Left hindlimb (tissue), 1 donor: ENCODE measurements around the gene ST14.

Source experiments
- DNase-seq: peaks from one replicate; pipeline ENCODE4 v3.0.0-alpha.2; 2018

The ST14 gene

DNA sequence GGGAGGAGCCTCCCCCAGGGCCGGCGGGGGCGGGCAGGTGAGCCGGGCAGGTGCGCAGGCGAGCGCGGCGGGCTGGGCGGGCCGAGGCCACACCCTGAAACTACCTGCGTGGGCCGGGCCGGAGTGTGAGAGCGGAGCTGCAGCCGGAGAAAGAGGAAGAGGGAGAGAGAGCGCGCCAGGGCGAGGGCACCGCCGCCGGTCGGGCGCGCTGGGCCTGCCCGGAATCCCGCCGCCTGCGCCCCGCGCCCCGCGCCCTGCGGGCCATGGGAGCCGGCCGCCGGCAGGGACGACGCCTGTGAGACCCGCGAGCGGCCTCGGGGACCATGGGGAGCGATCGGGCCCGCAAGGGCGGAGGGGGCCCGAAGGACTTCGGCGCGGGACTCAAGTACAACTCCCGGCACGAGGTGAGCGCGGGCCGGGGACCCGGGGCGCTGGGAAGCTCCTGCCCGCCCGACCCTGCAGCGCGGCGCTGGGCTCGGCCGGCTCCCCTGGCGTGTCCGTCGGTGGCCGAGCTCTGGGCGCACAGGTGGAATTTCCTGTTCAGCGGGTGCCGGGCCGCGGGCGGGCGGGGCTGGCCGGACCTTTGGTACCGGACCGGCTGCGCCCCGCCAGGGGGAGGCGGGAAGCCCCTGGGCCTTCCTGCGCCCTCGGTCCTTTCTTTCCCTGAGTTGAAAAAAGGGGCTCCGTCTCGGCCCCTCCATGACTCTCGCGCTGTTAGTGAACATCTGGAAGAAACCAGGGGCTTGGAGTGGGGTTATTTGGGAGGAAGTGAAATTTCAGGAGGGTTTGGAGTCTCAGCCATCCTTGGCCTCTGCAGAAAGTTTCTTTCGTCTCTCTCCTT lies at the start of gene ST14:
Gene ST14 (plus strand): TSS at position 126 of the 841 bp plus-strand sequence. CDS start 198 bp downstream, at position 324.
- no peak for DNase-seq

DNA sequence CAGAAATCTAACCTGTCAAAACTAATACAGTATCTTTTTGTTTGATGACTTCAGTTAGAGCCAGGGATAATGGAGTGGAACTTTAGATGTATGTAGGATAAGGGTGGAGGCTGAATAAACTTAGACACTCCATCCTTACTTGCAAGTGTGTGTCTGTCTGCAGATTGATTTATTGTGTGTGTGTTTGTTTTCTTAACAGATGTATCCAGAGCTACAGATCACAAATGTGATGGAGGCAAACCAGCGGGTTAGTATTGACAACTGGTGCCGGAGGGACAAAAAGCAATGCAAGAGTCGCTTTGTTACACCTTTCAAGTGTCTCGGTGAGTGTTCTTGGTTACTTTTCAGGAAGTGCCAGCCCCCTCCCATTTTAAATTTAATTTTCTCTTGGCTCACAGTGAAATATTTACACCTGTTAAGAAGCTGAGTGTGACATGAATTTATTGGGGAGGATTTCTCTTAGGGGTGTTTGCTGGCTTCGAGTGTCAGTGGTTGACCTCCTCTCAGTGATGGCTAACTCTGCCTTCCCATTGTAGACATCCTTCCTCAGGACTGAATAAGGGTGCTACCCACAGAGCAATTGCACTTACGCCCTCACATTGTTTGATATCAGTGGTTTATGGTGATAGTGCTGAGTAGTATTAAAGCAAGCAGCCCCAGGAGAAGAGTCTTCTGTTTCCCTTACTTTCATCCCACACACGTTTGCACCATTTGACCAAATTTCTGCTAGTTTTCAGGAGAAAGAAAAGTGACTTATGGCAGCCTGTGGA lies 49.1 kb upstream of the ST14 start:
- DNase-seq = no peak

DNA sequence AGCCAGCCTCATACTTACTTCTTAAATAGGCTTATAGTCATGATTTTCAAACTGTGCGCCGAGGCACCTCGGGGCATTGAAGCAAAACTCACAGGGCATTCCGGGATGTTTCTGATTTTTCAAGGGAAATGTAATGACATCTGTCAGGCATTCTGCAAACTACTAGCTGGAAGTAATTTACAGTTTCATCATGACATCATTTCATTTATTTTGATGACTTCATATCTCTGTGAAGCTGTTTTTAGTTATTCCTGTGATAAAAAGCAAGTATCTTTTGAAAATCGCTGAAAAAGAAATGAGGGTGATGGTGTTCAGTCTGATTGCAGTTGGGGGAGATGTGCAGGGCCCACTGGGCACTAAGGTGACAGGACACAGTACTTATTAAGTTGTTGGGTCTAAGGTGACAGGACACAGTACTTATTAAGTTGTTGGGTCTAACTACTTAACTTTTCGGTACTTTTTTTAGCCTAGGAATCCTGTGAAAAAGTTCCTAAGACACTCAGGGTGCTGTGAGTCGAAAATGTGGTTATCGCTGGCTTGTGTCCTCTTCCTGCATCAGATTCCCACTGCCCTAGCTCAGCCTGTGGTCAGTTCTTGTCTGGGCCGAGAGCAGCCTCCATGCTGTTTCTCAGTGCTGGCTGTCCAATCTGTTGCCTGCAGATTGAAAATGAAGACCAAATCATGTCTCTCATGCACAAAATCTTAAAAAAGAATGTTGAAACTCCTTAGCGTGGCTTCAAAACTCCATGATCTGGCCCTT lies 47.3 kb upstream of the ST14 start:
- DNase-seq = no peak

DNA sequence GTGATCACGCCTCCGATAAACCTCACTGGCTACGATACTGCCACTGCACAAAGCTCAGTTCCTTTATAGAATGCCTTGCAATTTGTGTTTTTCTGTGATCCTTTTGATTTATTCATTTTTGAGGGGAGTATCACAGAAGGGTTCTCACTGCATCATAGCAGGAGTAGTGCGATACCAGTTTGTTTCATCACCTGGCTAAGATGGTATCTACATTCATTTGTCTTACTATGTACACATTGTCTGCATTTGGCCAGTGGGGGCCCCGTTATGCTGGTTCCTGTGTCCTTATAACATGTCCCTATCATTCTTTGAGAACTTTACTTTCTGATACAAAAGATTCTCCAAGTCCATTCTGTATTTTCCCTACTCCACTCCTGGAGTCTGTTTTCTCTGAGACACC lies 45.3 kb upstream of the ST14 start:
- no peak for DNase-seq

DNA sequence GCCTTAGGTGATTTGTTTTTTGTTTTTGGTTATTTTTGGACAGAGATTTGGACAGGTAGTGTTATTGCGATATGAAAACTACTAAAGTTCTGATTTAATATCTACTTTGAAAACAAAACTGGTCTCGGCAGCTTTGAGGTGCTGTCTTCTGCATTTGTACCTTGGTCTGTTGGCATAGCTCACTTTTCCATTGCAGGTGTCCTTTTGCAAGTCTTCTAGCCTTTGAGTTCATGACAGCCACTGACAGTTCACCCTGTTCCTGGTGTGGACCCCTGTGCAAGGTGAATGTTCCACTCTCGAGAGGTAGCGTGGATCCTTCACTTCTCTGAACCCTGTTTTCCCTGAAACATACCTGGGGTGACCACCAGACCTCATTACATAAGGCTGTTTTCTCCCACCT lies 44.9 kb upstream of the ST14 start:
- no peak for DNase-seq

DNA sequence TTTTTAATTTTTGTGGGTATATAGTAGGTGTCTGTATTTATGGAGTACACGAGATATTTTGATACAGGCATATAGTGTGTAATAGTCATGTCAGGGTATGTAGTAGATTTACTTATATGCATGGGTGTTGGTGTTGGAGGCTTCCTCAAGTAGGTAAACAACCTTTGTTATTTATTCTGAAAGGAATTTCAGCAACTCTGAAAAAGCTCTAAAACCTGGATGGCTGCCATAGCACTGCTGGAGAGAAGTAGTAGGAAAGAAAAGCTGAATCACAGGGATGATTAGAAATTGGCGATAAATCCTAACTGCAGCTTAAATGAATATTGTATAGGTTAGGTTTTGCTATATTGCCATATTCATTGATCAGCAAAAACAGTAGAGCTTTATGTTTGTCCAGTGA lies 44.4 kb upstream of the ST14 start:
- no peak for DNase-seq

DNA sequence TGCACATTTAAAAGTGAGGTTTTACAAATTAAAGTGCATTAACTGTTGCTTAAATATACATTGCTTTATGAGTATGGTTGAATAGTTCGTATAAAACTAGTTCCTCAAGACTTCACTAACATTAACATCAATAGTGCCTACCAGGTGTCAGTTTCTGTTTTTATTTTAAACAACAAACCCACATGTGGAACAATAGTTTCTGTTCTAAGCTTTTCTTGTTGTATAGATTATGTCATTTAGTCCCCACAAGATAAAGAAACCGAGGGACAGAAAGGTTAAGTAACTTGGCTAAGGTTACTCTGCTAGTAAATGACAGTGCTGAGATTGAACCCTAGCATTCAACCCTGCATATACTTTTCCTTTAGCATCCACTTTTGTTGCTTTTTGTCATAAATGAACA lies 41.4 kb upstream of the ST14 start:
- no peak for DNase-seq

DNA sequence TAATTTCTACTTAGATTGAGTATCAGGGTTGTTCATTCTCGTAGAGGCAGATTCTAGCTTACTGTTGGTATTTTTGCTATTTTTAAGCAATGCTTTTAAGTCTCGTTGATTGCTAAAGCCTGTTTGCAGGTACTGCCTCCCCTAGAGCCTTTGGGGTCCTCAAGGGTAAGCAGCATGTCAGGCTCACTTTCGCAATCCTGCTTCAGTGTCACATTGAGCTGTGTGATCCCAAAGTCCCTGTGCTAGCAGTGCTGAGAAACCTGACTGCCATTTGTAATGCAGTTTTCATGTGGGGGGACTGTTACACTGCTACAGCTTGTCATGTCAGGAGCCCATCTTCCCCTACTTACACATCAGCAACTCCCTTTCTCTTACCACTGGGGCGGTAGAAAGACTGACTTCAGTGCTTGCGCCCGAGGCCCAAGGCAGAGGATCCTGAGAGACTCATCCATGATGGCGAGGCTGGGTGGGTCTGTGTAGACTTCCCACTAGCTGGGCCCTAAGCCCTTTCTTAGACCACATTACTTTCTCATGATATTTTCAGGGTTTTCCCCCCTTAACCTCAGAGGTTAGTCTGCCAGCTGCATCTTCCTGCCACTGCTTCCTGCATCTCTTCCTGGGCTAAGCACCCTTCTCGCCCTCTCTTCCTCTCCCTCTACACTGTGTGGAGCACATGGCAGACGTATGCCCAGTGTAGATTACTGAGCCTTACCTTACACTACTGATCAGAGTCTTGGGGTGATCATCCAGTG lies 40.8 kb upstream of the ST14 start:
- no peak for DNase-seq

DNA sequence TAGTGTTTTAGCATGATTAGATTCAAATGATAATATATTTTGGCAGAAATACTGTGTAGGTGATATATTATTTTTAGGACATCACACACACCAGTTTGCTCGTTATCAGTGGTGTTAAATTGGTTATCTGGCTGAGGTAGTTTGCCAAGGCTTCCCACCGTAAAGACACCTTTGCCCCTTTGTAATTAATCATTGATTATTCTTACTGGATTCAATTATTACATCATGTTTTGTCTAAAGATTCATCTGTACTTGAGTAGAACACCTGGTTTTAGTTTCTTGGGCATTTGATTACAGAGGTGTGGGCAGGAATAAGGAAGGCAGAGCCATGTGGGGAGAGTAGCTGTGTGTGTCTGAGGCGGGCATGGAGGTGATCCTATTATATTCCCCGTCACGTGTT lies 39.5 kb upstream of the ST14 start:
- no peak for DNase-seq

DNA sequence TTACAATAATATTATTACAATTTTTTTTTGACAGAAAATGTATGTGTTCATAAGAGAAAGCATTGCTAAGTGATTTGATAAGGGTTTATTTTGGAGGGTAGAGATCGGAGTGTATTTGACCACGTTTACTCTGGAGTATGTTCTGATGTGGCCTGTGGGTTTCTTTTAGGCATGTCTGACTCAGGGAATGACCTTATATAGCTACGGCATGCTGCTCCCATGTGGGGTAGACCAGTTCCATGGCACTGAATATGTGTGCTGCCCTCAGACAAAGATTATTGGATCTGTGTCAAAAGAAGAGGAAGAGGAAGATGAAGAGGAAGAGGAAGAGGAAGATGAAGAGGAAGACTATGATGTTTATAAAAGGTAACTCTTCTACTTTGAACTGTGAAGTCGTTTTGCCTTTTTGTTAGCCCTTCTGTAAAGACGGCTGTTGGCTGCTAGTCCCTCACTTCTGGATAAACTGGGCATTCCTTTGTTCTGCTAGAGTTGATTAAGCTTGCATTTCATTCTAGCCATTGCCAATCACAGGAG lies 38.1 kb upstream of the ST14 start:
- DNase-seq = no peak

DNA sequence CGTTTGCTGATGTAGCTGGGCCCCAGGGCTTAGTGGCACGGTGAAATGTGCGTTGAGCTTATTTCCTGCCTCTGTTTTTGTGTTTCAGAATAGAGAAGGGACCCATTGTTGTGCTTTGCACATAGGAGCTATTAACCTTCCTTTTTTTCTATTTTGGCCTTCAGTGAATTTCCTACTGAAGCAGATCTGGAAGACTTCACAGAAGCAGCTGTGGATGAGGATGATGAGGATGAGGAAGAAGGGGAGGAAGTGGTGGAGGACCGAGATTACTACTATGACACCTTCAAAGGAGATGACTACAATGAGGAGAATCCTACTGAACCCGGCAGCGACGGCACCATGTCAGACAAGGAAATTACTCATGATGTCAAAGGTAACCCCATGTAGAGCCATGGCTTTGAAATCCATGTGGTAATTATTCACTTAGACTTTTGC lies 37.4 kb upstream of the ST14 start:
- DNase-seq = no peak

DNA sequence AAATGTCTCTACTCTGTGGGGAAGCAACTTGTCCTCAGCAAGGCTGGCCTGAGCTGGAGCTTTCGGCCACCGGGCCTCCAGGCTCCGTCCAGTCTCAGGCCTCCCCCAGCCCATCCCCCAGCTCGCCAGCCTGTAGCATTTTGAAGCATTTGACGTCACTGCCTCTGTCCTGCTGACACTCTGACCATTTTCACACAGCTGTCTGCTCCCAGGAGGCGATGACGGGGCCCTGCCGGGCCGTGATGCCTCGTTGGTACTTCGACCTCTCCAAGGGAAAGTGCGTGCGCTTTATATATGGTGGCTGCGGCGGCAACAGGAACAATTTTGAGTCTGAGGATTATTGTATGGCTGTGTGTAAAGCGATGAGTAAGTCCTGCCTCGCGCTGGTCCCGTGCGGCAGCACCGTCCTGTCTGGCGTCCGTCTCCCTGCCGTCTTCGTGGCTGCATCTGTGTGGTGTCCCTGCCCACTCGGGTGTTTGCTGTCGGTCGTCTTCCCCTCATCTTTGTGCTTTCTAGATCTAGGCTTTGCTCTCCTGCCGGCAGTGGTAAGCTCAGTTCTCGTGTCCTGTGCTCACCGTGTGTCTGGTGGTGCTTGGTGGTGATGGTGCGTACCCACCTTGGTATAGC lies 36.1 kb upstream of the ST14 start:
- no peak for DNase-seq

DNA sequence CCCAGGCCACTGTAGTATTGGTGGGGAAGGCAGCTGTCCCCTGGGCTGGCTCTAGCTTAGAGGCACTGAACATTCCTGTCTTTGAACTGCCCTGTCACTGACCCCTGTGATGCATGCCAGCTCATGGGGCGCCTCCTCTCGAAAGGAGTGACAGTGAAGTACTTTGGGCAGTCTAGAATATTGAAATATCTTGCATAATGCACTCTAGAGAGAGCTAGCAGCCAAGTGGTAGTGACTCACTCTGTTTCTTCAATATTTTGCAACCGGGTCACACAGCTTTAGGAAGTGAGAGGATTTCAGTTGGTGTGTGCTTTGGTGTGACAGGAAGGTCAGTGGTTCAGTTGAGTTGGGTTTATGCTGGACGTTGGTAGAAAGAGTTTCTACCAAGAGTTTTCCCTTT lies 35.5 kb upstream of the ST14 start:
- DNase-seq = no peak

DNA sequence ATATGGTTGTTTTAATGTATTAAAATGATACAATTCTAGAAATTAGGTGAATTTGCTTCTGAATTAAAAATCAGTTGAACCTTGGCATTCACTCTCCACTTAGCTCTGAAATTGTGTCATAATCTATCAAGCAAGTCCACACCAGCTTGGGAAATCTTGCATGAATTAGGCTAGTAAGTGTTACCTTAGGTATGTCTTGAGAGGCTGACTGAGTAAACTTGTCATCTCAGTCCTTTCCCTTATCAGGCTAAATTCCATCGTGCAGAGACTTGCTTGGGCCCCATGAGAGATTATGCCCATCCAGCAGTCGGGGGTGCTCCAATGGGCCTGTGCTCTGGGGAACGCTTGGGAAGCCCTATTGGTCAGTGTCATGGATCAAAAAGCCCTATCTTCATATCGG lies 33.9 kb upstream of the ST14 start:
- no peak for DNase-seq

DNA sequence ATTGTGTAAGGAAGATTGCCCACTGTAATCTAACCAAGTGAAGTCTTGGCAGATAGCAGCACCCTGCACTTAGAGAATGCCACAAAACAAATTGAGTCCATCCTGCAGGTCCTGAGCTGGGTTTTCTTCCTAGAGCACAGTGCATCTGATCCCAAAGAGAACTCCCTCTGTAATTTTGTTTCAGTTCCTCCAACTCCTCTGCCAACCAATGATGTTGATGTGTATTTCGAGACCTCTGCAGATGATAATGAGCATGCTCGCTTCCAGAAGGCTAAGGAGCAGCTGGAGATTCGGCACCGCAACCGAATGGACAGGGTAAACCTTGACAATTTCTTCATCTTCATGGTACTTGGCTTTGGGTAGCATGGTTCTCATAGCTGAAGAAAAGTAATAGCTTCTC lies 33.1 kb upstream of the ST14 start:
- no peak for DNase-seq

DNA sequence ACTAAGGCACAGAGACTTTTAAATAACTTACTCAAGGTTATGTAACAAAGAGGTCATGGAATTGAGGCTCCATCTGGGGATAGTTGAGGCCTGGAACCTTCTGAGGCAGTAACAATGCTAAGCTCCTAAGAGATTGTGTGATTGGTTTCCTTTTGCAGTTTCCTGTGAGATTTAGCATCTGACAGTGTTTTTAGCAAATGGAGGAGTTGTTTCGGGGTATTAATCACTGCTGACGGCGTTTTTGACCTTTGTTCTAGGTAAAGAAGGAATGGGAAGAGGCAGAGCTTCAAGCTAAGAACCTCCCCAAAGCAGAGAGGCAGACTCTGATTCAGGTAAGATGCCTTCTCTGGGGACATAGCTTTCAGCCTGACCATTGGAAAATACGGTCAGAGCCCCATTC lies 32.1 kb upstream of the ST14 start:
- DNase-seq = no peak

DNA sequence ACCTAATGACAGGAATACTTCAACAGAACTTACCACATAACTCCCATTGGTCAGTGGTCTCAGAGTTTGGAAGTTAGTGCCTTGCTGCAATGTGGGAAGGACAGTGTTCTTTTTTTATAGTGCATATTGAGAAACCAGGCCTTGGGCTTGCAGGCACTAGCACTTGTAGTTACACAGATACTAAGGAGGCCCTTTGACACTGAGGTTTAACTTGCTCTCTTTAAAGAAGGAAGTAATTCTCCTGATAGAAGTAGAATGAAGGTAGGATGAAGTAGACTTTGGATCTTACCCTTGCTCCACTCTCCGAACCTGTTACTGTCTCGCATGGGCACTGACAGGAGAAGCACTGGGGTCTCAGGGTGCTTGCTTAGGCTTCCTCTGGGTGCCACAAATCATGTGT lies 31.0 kb upstream of the ST14 start:
- no peak for DNase-seq

DNA sequence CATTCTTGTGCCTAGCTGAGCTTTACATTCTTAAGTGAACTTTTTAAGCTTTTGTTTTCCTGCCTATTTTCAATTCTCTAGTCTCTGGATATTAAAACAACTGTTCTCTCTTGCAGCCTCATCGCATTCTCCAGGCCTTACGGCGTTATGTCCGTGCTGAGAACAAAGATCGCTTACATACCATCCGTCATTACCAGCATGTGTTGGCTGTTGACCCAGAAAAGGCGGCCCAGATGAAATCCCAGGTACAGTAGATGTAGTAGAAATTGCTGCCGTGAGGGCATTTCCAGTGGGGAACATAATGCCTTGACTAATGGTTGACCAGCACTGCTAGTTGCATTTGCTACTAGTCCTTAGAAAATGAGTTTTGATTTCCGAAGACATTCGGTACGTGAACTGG lies 29.7 kb upstream of the ST14 start:
- no peak for DNase-seq

DNA sequence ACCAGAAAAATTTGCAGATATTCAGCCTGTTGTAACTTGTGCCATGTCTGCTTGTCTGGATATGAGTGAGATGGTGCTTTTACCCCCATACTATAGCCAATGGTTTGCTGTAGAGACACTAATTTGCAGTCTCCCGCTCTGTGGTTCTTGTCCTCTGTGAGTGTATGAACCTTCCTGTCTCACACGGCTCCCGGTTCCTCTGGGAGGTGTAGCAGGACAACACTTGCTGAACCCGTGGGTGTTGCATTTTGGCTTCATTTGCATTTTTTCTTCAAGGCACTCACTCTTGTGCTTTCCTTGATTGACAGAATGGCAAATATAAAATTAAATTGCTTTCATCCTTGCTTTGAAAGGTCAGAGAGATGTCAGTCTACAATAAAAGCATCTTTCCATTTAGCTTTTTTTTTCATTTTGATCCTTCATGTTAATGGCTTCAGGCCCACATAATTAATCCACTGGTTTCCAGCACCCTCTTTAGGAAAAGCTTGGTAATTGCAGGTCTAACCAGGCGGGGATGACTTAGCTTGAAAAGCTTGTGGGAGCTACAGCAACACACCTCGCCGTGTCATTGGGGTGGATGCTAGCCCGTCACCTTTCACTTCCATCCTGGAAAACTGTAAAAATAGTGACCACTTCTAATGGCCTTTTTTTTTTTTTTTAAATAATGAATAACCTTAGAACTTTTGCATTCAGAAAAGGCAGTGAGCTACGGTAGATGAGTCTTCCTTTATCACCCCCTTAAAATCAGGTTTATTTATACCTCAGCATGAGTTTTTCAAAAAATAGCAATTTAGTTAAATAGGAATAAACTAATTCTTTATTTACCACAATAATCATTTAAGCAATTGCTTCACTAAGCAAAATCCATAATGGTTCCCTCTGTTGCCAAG lies 27.4 kb upstream of the ST14 start:
- DNase-seq = peak; percentile 43

DNA sequence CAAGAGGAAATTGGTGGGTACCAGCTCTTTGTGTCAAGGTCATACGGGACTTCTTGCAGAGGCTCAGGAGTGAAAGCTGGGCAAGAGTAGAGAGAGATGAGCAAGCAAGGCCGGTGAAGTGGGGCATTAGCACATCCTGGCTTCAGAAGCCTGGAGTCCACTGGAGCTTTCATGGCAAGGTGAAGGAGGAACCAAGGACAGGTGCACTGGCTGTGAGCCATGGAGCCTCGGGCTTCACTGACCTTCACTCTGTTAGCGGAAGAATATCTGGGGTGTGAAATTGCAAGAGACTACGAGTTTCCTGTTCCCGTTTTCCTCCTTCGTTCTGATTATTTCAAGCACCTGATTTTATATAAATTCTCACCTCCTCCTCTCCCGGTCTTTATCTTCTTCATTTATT lies 25.9 kb upstream of the ST14 start:
- DNase-seq = no peak

DNA sequence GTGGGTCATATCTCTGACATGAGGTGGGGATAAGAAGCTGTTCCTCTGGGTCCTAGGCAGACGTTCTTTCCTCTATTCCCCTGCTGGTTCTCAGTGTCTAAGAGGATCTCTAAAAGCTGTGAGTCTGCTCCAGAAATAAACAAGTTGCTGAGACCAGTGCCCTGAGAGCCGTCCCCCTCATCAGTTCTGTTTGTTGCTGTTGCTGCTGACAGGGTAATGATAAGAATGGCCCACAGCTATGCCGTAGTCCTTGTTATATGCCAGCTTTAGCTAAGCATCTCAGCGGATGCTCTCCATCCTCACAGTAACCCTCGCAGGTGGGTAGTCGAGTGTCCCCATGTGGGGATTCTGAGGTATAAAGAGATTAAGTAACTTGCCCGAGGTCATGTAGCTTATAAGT lies 23.5 kb upstream of the ST14 start:
- DNase-seq = no peak
